ENCODE data around the gene AASDH.
A peak's percentile ranks its signal among the peaks of the same experiment; 100 is the strongest.

AASDH gene

GRCh38 chr4:56387023-56388001 is at the start of gene AASDH:
AASDH (minus strand) TSS chr4:56387491; CDS start chr4:56384299, 3,192 bp downstream.
- DNase-seq (ENCODE audit: low spot score): peak; percentile 91

GRCh38 chr4:56435140-56435926 is 48.0 kb upstream of the AASDH start, which contains the start of gene PPAT:
PPAT (minus strand) TSS chr4:56435615; CDS start chr4:56435477, 138 bp downstream.
- DNase-seq (ENCODE audit: low spot score): peak; percentile 98

GRCh38 chr4:56434599-56435139 is 47.4 kb upstream of the AASDH start:
- DNase-seq (ENCODE audit: low spot score): peak; percentile 44

- no peak for DNase-seq (ENCODE audit: low spot score)
Measured at GRCh38 chr4:56433280-56433679, 46.0 kb upstream of the AASDH start.

GRCh38 chr4:56430203-56430602 is 42.9 kb upstream of the AASDH start:
- DNase-seq (ENCODE audit: low spot score): no peak

- no peak for DNase-seq (ENCODE audit: low spot score)
Measured at GRCh38 chr4:56427179-56427578, 39.9 kb upstream of the AASDH start.

- no peak for DNase-seq (ENCODE audit: low spot score)
Measured at GRCh38 chr4:56426273-56426672, 39.0 kb upstream of the AASDH start.

- no peak for DNase-seq (ENCODE audit: low spot score)
Measured at GRCh38 chr4:56425518-56425917, 38.2 kb upstream of the AASDH start.

- no peak for DNase-seq (ENCODE audit: low spot score)
Measured at GRCh38 chr4:56424697-56425514, 37.6 kb upstream of the AASDH start.

GRCh38 chr4:56424176-56424575 is 36.9 kb upstream of the AASDH start:
- DNase-seq (ENCODE audit: low spot score): no peak

- DNase-seq (ENCODE audit: low spot score): no peak
Measured at GRCh38 chr4:56417396-56417795, 30.1 kb upstream of the AASDH start.

GRCh38 chr4:56416349-56416748 is 29.1 kb upstream of the AASDH start:
- DNase-seq (ENCODE audit: low spot score): no peak

- DNase-seq (ENCODE audit: low spot score): no peak
Measured at GRCh38 chr4:56414135-56414670, 26.9 kb upstream of the AASDH start.

- DNase-seq (ENCODE audit: low spot score): peak; percentile 67
Measured at GRCh38 chr4:56410247-56411062, 23.2 kb upstream of the AASDH start.

GRCh38 chr4:56409511-56410090 is 22.3 kb upstream of the AASDH start:
- DNase-seq (ENCODE audit: low spot score): no peak

- DNase-seq (ENCODE audit: low spot score): no peak
Measured at GRCh38 chr4:56408978-56409377, 21.7 kb upstream of the AASDH start.

- DNase-seq (ENCODE audit: low spot score): no peak
Measured at GRCh38 chr4:56406151-56406550, 18.9 kb upstream of the AASDH start.

- no peak for DNase-seq (ENCODE audit: low spot score)
Measured at GRCh38 chr4:56405016-56405415, 17.7 kb upstream of the AASDH start.

- no peak for DNase-seq (ENCODE audit: low spot score)
Measured at GRCh38 chr4:56400560-56400959, 13.3 kb upstream of the AASDH start.

- DNase-seq (ENCODE audit: low spot score): no peak
Measured at GRCh38 chr4:56391270-56391669, 4.0 kb upstream of the AASDH start.
